M059J (cell line): ENCODE results near the gene MTMR10. TPM values are rescaled to one million over a fixed set of nuclear protein-coding genes. Genes with fewer than 3 reads are reported as not detected.

Experiments
- DNase-seq: peaks from one replicate; pipeline ENCODE4 v3.0.0-alpha.2; 2012; ENCODE audit warnings: low read depth
- total RNA-seq: library from RNA; depleted of rRNA; stranded (reverse); fragments of >200 nt; shearing (Covaris generic); gene quantifications from 2 replicates; pipeline ENCODE4 v1.2.3, GENCODE V29; 2014; rRNA removed

The MTMR10 gene
- 12.3 and 13.6 TPM in 2 replicates for total RNA-seq

GRCh38 chr15:30991255-30992235 is at the start of gene MTMR10:
Gene MTMR10 (minus strand): TSS chr15:30991628. CDS start chr15:30991506, 122 bp downstream.
- DNase-seq = peak; percentile 73

GRCh38 chr15:31040611-31041010 is 49.2 kb upstream of the MTMR10 start:
- DNase-seq = no peak

GRCh38 chr15:31039961-31040360 is 48.5 kb upstream of the MTMR10 start:
- no peak for DNase-seq

GRCh38 chr15:31037731-31038477 is 46.5 kb upstream of the MTMR10 start:
- no peak for DNase-seq

- no peak for DNase-seq
These were observed 45.4 kb upstream of the MTMR10 start for GRCh38 chr15:31036783-31037182.

- no peak for DNase-seq
These were observed 44.2 kb upstream of the MTMR10 start for GRCh38 chr15:31035610-31036009.

- DNase-seq = peak; percentile 18
These were observed 42.7 kb upstream of the MTMR10 start for GRCh38 chr15:31034152-31034551.

- peak; percentile 36 for DNase-seq
These were observed 41.5 kb upstream of the MTMR10 start for GRCh38 chr15:31032961-31033371.

GRCh38 chr15:31031471-31032067 is 40.1 kb upstream of the MTMR10 start:
- peak; percentile 72 for DNase-seq

- DNase-seq = no peak
These were observed 36.6 kb upstream of the MTMR10 start for GRCh38 chr15:31027910-31028578.

- no peak for DNase-seq
These were observed 34.6 kb upstream of the MTMR10 start for GRCh38 chr15:31025996-31026395.

GRCh38 chr15:31024979-31025378 is 33.6 kb upstream of the MTMR10 start:
- DNase-seq = peak; percentile 60

GRCh38 chr15:31024330-31024729 is 32.9 kb upstream of the MTMR10 start:
- peak; percentile 96 for DNase-seq

- peak; percentile 6 for DNase-seq
These were observed 32.4 kb upstream of the MTMR10 start for GRCh38 chr15:31023841-31024240.

GRCh38 chr15:31021067-31021665 is 29.7 kb upstream of the MTMR10 start:
- DNase-seq = no peak

GRCh38 chr15:31020542-31020941 is 29.1 kb upstream of the MTMR10 start:
- DNase-seq = no peak

- no peak for DNase-seq
These were observed 28.6 kb upstream of the MTMR10 start for GRCh38 chr15:31019986-31020385.

- DNase-seq = no peak
These were observed 25.9 kb upstream of the MTMR10 start for GRCh38 chr15:31017311-31017710.

GRCh38 chr15:31016446-31016915 is 25.1 kb upstream of the MTMR10 start:
- DNase-seq = peak; percentile 81

GRCh38 chr15:31014608-31014925 is 23.1 kb upstream of the MTMR10 start:
- no peak for DNase-seq
